HG02870 (cell line): ENCODE measurements around the gene AHSP.
A peak's percentile ranks its signal among the peaks of the same experiment; 100 is the strongest.
"Not testable (repeated sequence)": the region's sequence is repeated elsewhere in the genome, so short reads cannot be mapped to it uniquely, and the experiment has no call there.

Source experiments
- ATAC-seq: cut with Tn5 transposase; IDR thresholded peaks from one replicate; pipeline ENCODE4 v1.9.1; 2021; ENCODE audit warnings: mild to moderate bottlenecking, moderate library complexity; ENCODE audit not compliant: unreplicated experiment

Gene AHSP

GRCh38 chr16:31499928-31500327 is 27.8 kb upstream of the AHSP start:
- no peak for ATAC-seq

GRCh38 chr16:31501226-31501965 is 26.3 kb upstream of the AHSP start:
- ATAC-seq = no peak

DNA sequence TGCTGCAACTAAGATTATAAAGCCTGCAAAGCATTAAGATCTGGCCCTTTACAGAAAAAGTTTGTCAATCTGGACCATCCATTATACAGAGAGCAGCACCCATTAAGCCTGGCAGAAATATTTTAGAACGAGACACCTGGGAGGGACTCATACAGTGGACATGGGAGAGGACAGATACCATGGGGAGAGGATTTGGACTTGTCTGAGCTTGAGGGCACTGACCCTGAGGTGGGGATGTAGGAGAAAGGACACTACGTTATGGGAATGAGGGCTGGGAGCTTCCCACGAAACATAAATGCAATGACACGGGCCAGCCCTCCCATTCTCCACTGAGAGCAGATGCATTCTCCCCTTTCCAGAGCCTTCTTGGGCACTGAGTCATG is 25.7 kb upstream of the AHSP start:
- no peak for ATAC-seq

GRCh38 chr16:31502981-31503380 is 24.7 kb upstream of the AHSP start:
- ATAC-seq = no peak

DNA sequence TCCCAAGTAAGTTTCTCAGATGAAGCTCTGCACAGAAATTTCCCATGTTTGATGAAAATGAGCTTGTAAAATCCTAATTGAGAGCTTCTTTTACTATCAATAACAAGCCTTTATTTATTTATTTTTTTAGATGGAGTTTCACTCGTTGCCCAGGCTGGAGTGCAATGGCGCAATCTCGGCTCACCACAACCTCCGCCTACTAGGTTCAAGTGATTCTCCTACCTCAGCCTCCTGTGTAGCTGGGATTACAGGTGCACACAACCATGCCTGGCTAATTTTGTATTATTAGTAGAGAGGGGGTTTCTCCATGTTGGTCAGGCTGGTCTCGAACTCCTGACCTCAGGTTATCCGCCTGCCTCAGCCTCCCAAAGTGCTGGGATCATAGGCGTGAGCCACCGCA is 24.1 kb upstream of the AHSP start:
- not testable (repeated sequence) for ATAC-seq

- ATAC-seq = no peak
Observed at GRCh38 chr16:31504159-31504558, 23.5 kb upstream of the AHSP start.

GRCh38 chr16:31505483-31505882 is 22.2 kb upstream of the AHSP start:
- peak; percentile 72 for ATAC-seq

GRCh38 chr16:31507617-31507928 is 20.1 kb upstream of the AHSP start:
- ATAC-seq = no peak

DNA sequence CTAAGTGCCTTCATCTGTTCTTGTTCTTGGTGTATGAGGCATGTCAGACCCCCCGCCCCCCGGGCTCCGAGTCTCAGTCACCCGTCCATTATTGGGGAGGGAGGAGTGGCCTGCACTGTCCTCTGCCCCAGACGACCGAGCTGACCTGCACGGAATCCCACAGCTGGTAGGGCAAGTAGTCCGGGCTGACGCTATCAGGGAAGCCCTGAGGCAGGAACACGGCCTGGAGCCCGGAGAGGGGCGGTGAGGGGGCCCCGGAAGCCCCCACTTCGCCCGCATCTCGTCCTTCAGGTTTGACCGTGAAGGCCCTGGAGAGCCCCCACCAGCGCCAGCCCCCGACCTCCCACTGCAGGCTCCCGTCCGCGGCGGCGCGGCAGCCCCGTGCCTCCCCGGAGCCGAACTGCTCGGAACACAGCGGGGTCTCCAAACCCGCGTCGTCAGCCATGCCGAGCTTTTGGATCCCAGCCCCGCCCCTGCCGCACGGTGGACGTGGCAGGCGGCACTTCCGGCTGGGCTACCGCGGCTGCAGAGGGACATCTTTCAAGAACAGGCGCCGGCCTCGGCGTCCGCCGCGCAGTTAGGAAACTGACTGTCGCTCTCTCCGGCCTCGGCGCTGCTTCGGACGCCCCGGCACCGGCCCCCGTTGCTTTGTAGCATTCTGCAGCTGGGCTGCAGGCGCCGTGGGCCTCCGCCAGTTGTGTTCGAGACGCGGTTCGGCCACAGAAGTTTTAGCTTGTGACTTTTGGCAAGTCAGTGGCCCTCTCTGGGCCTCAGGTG is 19.6 kb upstream of the AHSP start, which contains the start of gene RUSF1:
Gene RUSF1 (minus strand): TSS at position 463 of the 777 bp plus-strand sequence. CDS start 18 bp downstream, at position 445.
- peak; percentile 61 for ATAC-seq

DNA sequence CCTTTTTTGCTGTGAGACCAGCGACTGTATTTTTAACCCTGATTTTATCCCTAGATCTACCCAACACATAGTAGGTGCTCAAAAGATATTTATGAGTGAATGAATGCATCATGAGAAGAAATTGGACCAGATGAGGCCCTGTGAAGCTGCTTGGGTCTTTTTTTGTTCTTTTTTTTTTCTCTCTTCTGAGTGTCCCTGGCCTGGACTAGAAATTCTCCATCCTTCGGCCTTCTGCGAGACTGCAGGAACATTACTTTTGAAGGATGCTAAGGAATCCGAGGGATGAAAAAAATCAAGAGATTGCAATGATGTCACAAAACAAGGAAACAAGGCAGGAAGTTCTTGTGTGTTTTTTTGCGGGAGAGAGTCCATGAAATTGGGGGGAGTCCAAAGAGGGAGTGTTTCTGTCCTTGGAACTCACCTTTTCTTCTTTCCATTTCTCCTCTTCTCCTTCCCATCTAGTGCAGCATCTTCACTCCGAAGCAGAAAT is 18.9 kb upstream of the AHSP start:
- no peak for ATAC-seq

- ATAC-seq = no peak
Observed at GRCh38 chr16:31513126-31513525, 14.6 kb upstream of the AHSP start.

DNA sequence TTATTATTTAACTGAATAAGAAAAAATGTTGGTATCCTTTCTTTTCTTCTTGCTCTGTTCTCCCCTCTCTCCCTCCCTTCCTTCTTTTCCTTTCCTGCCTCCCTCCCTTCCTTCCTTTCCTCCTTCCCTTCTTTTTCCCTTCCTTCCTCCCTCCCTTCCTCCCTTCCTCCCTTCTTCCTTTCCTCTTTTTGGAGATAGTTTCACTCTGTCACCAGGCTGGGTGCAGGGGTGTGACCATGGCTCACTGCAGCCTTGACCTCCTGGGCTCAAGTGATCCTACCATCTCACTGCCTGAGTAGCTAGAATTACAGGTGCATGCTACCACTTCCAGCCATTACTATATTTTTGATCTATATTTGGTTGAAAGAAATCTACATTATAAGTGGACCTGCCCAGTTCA is 13.8 kb upstream of the AHSP start:
- no peak for ATAC-seq

DNA sequence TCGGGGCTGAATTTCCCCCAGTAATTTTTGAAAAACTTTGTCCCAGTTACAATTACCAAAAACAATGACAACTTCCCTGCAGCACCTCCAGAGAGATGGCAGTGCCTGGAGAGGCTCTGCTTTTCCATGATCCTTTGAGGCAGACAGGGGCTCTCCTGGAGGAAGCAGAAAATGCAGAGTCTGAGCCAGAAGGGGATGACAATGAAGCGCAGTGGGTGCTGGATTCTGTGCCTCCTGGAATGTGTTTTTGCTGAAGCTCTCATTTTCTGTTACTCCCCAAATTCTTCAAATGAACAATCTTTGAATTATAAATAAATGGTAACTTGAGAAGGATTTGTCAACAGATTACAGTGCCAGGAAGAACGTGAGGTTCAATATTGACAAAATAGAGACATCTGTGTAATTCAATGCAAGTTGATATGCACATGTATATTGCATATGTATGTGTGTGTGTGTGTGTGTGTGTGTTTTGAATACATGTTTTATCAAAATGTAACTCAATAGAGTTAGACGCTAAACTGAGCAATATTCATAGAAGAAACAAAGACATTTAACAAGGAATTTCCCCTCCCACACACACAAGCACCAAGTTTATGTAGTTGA is 9.8 kb upstream of the AHSP start:
- no peak for ATAC-seq

DNA sequence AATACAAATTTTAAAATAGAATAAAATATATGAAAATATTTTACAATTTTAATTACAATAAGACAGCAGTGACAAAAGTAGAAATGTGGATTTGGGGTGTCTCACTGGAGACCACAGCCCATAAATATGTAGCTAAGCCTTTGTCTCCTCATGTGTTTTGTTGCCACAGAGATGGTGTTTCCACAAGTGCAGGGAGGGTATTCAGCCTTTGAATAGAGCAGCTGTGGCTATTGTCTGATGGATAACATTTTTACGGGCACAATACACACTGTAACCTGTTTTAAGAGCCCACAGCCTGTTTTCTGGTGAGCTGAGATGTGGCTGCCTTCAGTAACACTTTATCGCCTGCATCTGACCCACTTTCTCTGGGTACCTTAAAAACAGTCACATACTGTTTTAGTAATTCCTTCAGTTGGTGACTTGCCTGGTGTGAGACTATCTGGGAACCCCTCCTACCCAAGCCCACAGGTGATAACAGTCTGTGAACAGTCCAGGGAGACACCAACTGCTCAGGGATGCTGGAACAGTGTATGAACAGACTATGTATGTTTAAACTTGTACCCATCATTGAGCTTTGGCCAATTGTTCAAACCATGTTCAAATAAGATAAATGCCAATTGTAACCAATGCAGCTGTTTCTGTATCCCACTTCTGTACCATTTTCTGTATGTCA is 7.8 kb upstream of the AHSP start:
- no peak for ATAC-seq

- no peak for ATAC-seq
Observed at GRCh38 chr16:31521368-31521767, 6.3 kb upstream of the AHSP start.

- ATAC-seq = no peak
Observed at GRCh38 chr16:31522071-31522470, 5.6 kb upstream of the AHSP start.

GRCh38 chr16:31523768-31524167 is 3.9 kb upstream of the AHSP start:
- not testable (repeated sequence) for ATAC-seq

DNA sequence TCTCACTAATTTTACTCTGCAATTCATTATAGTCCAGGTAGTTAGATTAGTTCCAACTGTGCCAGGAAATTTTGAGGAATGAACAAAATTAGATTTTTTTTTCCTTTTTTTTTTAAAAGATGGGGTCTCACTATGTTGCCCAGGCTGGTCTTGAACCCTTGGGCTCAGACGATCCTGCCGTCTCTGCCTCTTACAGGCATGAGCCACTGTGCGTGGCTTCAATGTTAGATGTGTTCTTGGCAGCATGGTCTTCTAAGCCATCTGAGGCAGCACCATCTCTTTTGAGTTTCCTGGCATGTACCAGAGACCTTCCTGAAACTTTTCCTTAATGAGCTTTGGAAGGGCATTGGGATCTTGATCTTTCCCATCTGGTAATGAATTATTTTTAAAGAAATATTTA is 2.6 kb upstream of the AHSP start:
- no peak for ATAC-seq

DNA sequence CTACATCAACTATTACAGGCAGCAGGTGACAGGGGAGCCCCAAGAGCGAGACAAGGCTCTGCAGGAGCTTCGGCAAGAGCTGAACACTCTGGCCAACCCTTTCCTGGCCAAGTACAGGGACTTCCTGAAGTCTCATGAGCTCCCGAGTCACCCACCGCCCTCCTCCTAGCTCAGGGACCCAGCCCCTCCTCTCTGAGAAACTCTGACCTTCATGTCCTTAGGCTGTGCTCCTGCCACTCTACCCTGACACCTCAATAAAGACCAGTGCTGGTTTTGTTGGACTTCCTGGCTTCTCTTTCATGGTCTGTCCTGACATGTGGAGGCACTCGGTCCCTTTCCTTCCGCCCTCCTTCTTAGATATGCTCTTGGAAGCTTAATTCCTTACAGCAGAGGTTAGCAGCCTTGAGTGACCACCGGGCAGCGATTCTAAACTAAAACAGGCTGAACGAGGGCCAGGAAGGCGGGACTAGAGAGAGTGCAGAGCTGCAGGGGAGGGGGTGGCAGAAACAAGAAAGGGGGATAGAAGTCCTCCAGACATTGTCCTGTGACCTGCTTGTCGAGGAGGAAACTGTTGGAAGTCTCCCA is 915 bp downstream of the AHSP start:
- no peak for ATAC-seq

DNA sequence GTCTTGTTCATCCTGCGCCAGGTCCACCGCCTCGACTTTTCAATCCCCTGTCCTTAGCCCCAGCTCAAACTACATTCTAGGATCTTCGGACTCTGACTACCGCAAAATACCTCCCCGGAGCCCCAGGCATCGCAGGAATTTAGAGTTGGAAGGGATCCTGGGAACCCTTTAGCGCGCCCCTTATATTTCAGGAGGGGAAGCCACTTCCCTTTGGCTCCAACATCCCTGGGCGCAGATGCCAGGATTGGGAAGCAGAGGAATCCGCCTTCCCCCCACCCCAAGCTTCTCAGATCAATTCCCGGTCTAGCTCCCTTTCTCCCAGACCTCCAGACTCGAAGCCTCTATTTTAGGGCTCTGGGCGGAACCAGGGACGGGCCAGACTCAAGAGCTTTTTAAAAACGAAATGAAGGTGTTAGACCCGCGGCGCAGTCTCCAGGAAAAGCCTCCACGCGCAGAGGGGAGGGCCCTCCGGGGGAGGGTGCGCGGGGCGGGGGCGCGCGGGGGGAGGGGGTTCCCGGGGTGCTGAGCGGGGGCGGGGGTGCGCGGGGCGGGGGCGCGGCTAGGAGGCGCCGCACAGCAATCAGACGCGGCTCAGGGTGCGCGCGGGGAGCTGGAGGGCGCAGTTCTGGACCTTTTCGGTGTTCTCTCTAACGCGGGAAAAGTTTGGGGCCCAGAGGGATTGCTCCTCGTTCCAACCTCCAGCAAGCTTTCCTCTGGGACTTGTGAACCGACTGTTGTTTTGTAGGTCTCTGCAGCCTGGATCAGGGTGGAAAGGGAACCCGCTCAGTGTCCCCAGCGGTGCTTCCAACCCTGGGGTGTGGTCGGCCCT is 1.6 kb downstream of the AHSP start:
- no peak for ATAC-seq
